CD4-positive, alpha-beta memory T cell (primary cell): ENCODE results near the gene CETN2. TPM values are rescaled to one million over a fixed set of nuclear protein-coding genes. Genes with fewer than 3 reads are reported as not detected.

Experiments
- CTCF ChIA-PET: fragments of 350-600 bp; sonication (Branson Sonifier 250); formaldehyde crosslinking; loops from one replicate; lab custom pipeline; 2021; ENCODE audit warnings: inconsistent platforms; ENCODE audit not compliant: partially characterized antibody; lab: Charles Lee
- POLR2A ChIA-PET: fragments of 350-600 bp; sonication (Branson Sonifier 250); formaldehyde crosslinking; loops from one replicate; lab custom pipeline; 2021; ENCODE audit not compliant: partially characterized antibody; lab: Charles Lee
- DNase-seq, 5 donors: peaks; one replicate each; pipeline versions ENCODE4 v3.0.0 to v3.0.0-alpha.2; 2020 to 2022; ENCODE audit warnings: mixed read lengths in 1 of 5
- H3K27ac ChIP-seq: one replicate; pipeline ENCODE4 v1.7.0; 2013; ENCODE audit warnings: low read depth, low read length
- H3K27me3 ChIP-seq: 2 replicates; pipeline ENCODE4 v1.7.0; 2013; ENCODE audit warnings: mild to moderate bottlenecking, low read length, moderate library complexity; ENCODE audit not compliant: insufficient read depth
- H3K36me3 ChIP-seq: 2 replicates; pipeline ENCODE4 v1.7.0; 2013; ENCODE audit warnings: mild to moderate bottlenecking, low read length, moderate library complexity; ENCODE audit not compliant: insufficient read depth
- H3K4me1 ChIP-seq: 2 replicates; pipeline ENCODE4 v1.7.0; 2013; ENCODE audit warnings: mild to moderate bottlenecking, low read length, moderate library complexity; ENCODE audit not compliant: insufficient read depth
- H3K4me3 ChIP-seq, 2 donors: one replicate each; pipeline ENCODE4 v1.7.0; 2013; ENCODE audit warnings: low read length in 2 of 2, mild to moderate bottlenecking in 1 of 2
- H3K9me3 ChIP-seq, 2 donors: one replicate each; pipeline ENCODE4 v1.7.0; 2013; ENCODE audit warnings: low read length in 2 of 2, control low read depth in 1 of 2; ENCODE audit not compliant: control insufficient read depth in 1 of 2
- H3K27ac Mint-ChIP-seq, 7 donors: one replicate each; pipeline ENCODE4 v1.8.0; 2020 to 2021; ENCODE audit warnings: mixed read lengths in 7 of 7, mild to moderate bottlenecking in 6 of 7, inconsistent platforms in 3 of 7, moderate library complexity in 3 of 7
- H3K27me3 Mint-ChIP-seq, 2 donors: one replicate each; pipeline ENCODE4 v1.8.0; 2020 to 2021; ENCODE audit warnings: mixed read lengths in 2 of 2
- H3K36me3 Mint-ChIP-seq, 2 donors: one replicate each; pipeline ENCODE4 v1.8.0; 2020 to 2021; ENCODE audit warnings: mixed read lengths in 2 of 2, inconsistent platforms in 1 of 2, mild to moderate bottlenecking in 1 of 2
- H3K4me1 Mint-ChIP-seq, 4 donors: one replicate each; pipeline ENCODE4 v1.8.0; 2020 to 2021; ENCODE audit warnings: mixed read lengths in 4 of 4, mild to moderate bottlenecking in 1 of 4
- H3K4me3 Mint-ChIP-seq, 8 donors: one replicate each; pipeline ENCODE4 v1.8.0; 2020 to 2021; ENCODE audit warnings: mixed read lengths in 8 of 8, mild to moderate bottlenecking in 7 of 8, moderate library complexity in 6 of 8, inconsistent platforms in 3 of 8
- H3K9me3 Mint-ChIP-seq, 8 donors: one replicate each; pipeline ENCODE4 v1.8.0; 2020 to 2021; ENCODE audit warnings: mixed read lengths in 8 of 8, mild to moderate bottlenecking in 5 of 8, inconsistent platforms in 3 of 8, moderate library complexity in 1 of 8
- intact Hi-C: fragments of 100-400 bp; cut with micrococcal nuclease; formaldehyde crosslinking; loops from one replicate; pipeline ENCODE4 v1.15.1; 2023
- polyA plus RNA-seq, 2 donors: library from polyadenylated mRNA; unstranded; fragments of 300-500 nt; fragmentation: Illumina TruSeq; gene quantifications; one replicate each; pipeline ENCODE4 v1.2.3, GENCODE V29; 2021
- total RNA-seq, 2 experiments: library from RNA; stranded (reverse); gene quantifications; one replicate each; pipeline ENCODE4 v1.2.3, GENCODE V29; 2021

Gene CETN2
- total and polyA plus RNA-seq, 4 experiments from 2014 or later: 5.6 to 31.4 (median 15.7) TPM

DNA sequence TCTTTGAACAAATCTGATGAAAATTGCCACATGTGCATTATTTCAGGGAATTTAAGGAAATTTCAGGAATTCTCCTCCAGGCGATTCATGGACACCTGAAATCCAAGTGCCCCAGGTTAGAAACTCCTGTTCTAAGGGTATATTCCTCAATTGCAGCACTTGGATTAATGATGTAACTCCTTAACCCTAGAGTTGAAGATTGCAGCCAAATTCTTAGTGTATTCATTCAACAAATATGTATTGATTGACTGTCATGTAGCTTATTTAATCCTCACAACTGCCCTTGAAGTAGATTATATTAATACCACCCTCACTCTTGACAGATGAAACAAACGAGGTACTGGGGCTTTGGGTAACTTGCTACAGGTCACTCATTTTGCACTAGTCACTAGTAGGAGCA, 11.3 kb downstream of the CETN2 start:
- H3K4me3 ChIP-seq: no peak overlapping the region
- no peaks in the 10 kb centered on the region for H3K36me3 Mint-ChIP-seq
- no peak overlapping the region for H3K4me3 Mint-ChIP-seq
- no peak for DNase-seq
- H3K4me1 ChIP-seq: no peaks in the 10 kb centered on the region
- H3K36me3 ChIP-seq: no peaks in the 10 kb centered on the region
- ChIA-PET POLR2A (no interaction called here), CTCF (interaction anchor here (1.0 kb wide), 1 partner anchor 11 kb away, joined by 4 read pairs; the partner anchor contains the start of genes CETN2 and NSDHL)
- H3K27me3 ChIP-seq: no peaks in the 10 kb centered on the region
- no peaks in the 10 kb centered on the region for H3K9me3 ChIP-seq
- intact Hi-C loops: no loop called here
- peaks cover 0 to under 1% (median 0%) of the 10 kb centered on the region in 4 donors for H3K4me1 Mint-ChIP-seq
- no peaks in the 10 kb centered on the region for H3K9me3 Mint-ChIP-seq
- peaks cover 0 to 2% of the 10 kb centered on the region in 2 donors for H3K27me3 Mint-ChIP-seq
- no peak overlapping the region for H3K27ac ChIP-seq
- no peak overlapping the region for H3K27ac Mint-ChIP-seq

DNA sequence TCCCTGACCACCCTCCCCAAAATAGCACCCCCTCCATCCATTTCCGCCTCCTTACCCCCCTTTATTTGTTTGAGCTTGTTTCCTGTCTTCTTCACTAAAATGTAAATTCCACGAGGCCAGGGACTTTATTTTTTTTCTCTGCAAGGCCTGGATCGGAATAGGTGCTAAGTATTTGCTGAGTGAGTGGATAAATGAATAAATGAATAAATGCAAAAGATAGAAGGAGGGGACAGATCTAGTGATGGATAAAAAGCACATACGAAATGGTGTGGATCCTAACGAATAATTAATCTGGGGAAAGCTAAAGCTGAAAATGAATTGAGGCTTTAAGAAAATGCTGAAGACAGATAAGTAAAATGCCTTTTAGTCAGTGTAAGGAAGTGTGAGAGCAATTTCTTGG, 12.2 kb downstream of the CETN2 start:
- no peak for DNase-seq
- CTCF ChIA-PET: no interaction called here
- POLR2A ChIA-PET: no interaction called here

DNA sequence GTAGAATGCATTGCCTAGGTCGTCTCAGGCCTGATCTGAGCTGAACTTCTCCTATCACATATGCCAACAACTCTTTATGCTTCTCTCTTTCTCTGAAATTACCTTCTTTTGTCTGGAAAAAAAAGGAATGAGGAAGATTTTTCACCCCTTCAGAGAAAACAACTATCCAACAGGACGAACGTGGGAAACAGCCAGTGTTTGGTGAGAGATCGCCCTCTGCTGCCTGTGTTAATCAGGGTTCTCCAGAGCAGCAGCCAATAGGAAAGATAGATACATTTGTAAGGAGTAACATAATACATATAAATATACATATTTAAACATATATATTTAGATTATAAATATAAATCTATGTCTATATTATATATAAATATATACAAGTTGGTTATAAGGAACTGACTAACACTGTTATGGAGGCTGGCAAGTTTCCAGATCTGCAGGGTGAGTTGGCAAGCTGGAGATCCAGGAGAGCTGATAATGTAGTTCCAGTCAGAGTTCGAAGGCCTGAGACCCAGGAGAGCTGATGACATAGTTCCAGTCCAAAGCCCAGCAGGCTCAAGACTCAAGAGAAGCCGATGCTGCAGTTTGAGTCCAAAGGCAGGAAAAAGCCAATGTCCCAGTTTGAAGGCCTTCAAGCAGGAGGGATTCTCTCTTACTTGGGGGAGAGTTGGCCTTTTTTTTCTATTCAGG, 13.3 kb downstream of the CETN2 start:
- Histone ChIP-seq H3K4me3 (no peak overlapping the region), H3K9me3 (no peaks in the 10 kb centered on the region), H3K27me3 (no peaks in the 10 kb centered on the region), H3K36me3 (no peaks in the 10 kb centered on the region), H3K4me1 (no peaks in the 10 kb centered on the region), H3K27ac (no peak overlapping the region)
- Mint-ChIP-seq H3K36me3 (no peaks in the 10 kb centered on the region), H3K27ac (no peak overlapping the region), H3K4me3 (no peak overlapping the region), H3K27me3 (peaks cover 0 to 2% of the 10 kb centered on the region in 2 donors), H3K4me1 (peaks cover 0 to 12% (median 6%) of the 10 kb centered on the region in 4 donors), H3K9me3 (no peaks in the 10 kb centered on the region)
- intact Hi-C loops: no loop called here
- DNase-seq: no peak
- CTCF ChIA-PET: no interaction called here
- POLR2A ChIA-PET: no interaction called here

More for the DNA sequence above, 12.2 kb downstream of the CETN2 start:
- H3K9me3 Mint-ChIP-seq: no peaks in the 10 kb centered on the region
- H3K27me3 Mint-ChIP-seq: peaks cover 0 to 2% of the 10 kb centered on the region in 2 donors
- no peaks in the 10 kb centered on the region for H3K9me3 ChIP-seq
- no peak overlapping the region for H3K4me3 ChIP-seq
- no peaks in the 10 kb centered on the region for H3K36me3 Mint-ChIP-seq
- no peaks in the 10 kb centered on the region for H3K36me3 ChIP-seq
- H3K4me1 ChIP-seq: no peaks in the 10 kb centered on the region
- no peak overlapping the region for H3K27ac Mint-ChIP-seq
- H3K27me3 ChIP-seq: no peaks in the 10 kb centered on the region
- H3K27ac ChIP-seq: no peak overlapping the region
- intact Hi-C loops: no loop called here
- H3K4me3 Mint-ChIP-seq: no peak overlapping the region
- peaks cover 0 to 7% (median 3%) of the 10 kb centered on the region in 4 donors for H3K4me1 Mint-ChIP-seq

DNA sequence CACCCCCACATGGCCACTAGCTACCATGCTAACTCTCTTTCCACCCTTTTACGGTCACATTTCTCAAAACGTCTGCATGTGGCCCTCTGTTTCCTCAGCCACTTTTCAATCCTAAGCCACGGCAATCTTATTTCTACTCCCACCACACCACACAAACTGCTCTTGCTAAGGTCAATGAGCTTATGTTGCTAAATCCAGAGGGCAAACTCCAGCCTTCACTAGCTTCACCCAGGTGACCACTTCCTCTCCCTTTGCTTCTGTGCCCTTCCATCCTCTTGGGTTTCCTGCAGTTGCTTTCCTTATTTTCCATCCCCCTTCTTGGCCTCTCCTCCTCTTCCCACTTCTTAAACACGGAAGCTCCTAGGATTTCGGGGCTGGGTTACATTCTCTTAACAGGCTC, 16.5 kb downstream of the CETN2 start:
- Mint-ChIP-seq H3K4me3 (no peak overlapping the region), H3K9me3 (no peaks in the 10 kb centered on the region), H3K36me3 (no peaks in the 10 kb centered on the region), H3K4me1 (peaks cover 0 to 12% (median 6%) of the 10 kb centered on the region in 4 donors), H3K27ac (no peak overlapping the region), H3K27me3 (peaks cover 0 to 2% of the 10 kb centered on the region in 2 donors)
- CTCF ChIA-PET: no interaction called here
- no peaks in the 10 kb centered on the region for H3K36me3 ChIP-seq
- no peaks in the 10 kb centered on the region for H3K4me1 ChIP-seq
- no peaks in the 10 kb centered on the region for H3K9me3 ChIP-seq
- intact Hi-C loops: no loop called here
- H3K27ac ChIP-seq: no peak overlapping the region
- POLR2A ChIA-PET: no interaction called here
- no peak overlapping the region for H3K4me3 ChIP-seq
- H3K27me3 ChIP-seq: no peaks in the 10 kb centered on the region
- DNase-seq: no peak

DNA sequence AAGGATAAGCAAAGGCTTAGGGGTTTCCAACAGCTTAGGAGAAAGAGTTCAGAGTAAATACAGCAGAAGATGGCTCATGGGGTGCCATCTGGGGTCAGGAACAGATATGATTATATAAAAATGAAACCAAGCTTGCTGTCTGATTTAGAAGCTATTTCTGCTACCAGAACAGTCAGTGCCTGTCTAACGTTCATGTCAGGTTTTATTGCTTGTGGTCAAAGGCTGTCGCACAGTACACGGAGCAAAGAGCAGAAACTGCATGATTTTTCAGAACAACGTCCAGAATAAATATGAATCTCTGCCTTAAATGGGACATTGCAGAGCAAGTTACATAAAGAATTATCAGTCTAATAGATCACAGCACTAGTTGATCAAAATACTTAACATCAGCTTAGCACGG, 17.4 kb downstream of the CETN2 start:
- POLR2A ChIA-PET: no interaction called here
- intact Hi-C loops: no loop called here
- CTCF ChIA-PET: no interaction called here

DNA sequence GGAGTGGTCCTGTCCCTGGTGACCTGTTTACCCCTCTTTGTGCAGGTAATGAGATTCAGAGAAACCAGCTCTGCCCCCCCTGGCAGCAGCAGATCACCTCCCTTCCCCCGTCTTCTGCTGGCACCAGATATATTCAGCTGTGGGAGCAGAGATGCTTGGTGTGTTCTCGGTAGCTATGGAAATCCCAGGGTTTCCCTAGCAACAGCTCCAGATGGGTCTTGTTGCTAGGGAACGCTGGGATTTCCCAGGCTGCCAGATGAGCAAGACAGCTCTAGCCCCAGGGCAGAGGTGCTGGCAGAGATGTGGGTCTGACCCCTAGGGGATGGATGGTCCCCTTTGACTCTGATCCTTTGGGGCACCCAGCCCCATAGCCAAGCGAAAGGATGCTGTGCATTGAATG, 20.2 kb downstream of the CETN2 start:
- ChIA-PET POLR2A (no interaction called here), CTCF (no interaction called here)
- H3K4me1 ChIP-seq: no peaks in the 10 kb centered on the region
- no peak overlapping the region for H3K27ac ChIP-seq
- DNase-seq: no peak
- H3K4me3 Mint-ChIP-seq: no peak overlapping the region
- H3K4me3 ChIP-seq: no peak overlapping the region
- no peaks in the 10 kb centered on the region for H3K36me3 ChIP-seq
- H3K4me1 Mint-ChIP-seq: peaks cover 0 to 12% (median 6%) of the 10 kb centered on the region in 4 donors
- no peak overlapping the region for H3K27ac Mint-ChIP-seq
- peaks cover 0 to 3% of the 10 kb centered on the region in 2 donors for H3K27me3 Mint-ChIP-seq
- no peaks in the 10 kb centered on the region for H3K9me3 Mint-ChIP-seq
- no peaks in the 10 kb centered on the region for H3K9me3 ChIP-seq
- intact Hi-C loops: no loop called here
- H3K27me3 ChIP-seq: no peaks in the 10 kb centered on the region
- no peaks in the 10 kb centered on the region for H3K36me3 Mint-ChIP-seq

More for the DNA sequence above, 17.4 kb downstream of the CETN2 start:
- no peaks in the 10 kb centered on the region for H3K36me3 ChIP-seq
- DNase-seq: no peak
- H3K4me3 Mint-ChIP-seq: no peak overlapping the region
- H3K4me1 Mint-ChIP-seq: peaks cover 0 to 12% (median 6%) of the 10 kb centered on the region in 4 donors
- no peaks in the 10 kb centered on the region for H3K9me3 ChIP-seq
- H3K9me3 Mint-ChIP-seq: no peaks in the 10 kb centered on the region
- no peaks in the 10 kb centered on the region for H3K4me1 ChIP-seq
- H3K27me3 Mint-ChIP-seq: peaks cover 0 to 3% of the 10 kb centered on the region in 2 donors
- H3K4me3 ChIP-seq: no peak overlapping the region
- no peak overlapping the region for H3K27ac ChIP-seq
- no peaks in the 10 kb centered on the region for H3K36me3 Mint-ChIP-seq
- no peaks in the 10 kb centered on the region for H3K27me3 ChIP-seq
- H3K27ac Mint-ChIP-seq: no peak overlapping the region

DNA sequence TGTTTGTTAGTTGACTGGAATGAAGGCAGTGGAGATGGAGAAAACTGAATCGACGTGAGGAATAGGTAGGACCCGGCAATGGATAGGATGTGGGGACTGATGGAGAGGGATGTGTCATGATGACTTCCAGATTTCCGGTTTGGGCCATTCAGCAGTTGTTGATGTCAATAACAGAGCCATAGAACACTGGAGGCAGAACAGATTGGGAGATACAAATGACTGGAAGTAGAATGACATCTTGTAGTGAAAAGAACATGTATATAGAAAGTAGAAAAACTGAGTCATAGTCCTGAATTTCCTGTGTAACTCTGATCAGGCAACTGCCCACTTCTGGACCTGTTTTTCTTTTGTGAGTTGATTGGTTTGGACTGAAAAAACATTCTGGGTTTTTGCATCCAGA, 24.5 kb downstream of the CETN2 start:
- Histone ChIP-seq H3K9me3 (no peaks in the 10 kb centered on the region), H3K27ac (no peak overlapping the region), H3K36me3 (no peaks in the 10 kb centered on the region), H3K27me3 (no peaks in the 10 kb centered on the region), H3K4me3 (no peak overlapping the region), H3K4me1 (no peaks in the 10 kb centered on the region)
- Mint-ChIP-seq H3K4me3 (no peak overlapping the region), H3K27me3 (peaks cover 0 to 3% of the 10 kb centered on the region in 2 donors), H3K27ac (no peak overlapping the region), H3K36me3 (no peaks in the 10 kb centered on the region), H3K4me1 (no peaks in the 10 kb centered on the region), H3K9me3 (no peaks in the 10 kb centered on the region)
- ChIA-PET CTCF (no interaction called here), POLR2A (no interaction called here)
- DNase-seq: no peak
- intact Hi-C loops: no loop called here
